HG02798 (cell line): Measurements from ENCODE around the gene SLC1A3.
"Not testable (repeated sequence)": the region's sequence is repeated elsewhere in the genome, so short reads cannot be mapped to it uniquely, and the experiment has no call there.

Experiments
- ATAC-seq: cut with Tn5 transposase; IDR thresholded peaks from one replicate; pipeline ENCODE4 v1.9.1; 2021; ENCODE audit warnings: mild to moderate bottlenecking; ENCODE audit not compliant: unreplicated experiment, poor library complexity

The SLC1A3 gene

GRCh38 chr5:36630201-36631145, 24.1 kb downstream of the SLC1A3 start:
- ATAC-seq, result no peak

GRCh38 chr5:36631154-36631553, 24.7 kb downstream of the SLC1A3 start:
- no peak for ATAC-seq

GRCh38 chr5:36631620-36632362, 25.4 kb downstream of the SLC1A3 start:
- no peak for ATAC-seq

GRCh38 chr5:36632363-36632664, 25.9 kb downstream of the SLC1A3 start:
- ATAC-seq, result no peak

- no peak for ATAC-seq
Measured at GRCh38 chr5:36635721-36636390, 29.4 kb downstream of the SLC1A3 start.

- no peak for ATAC-seq
Measured at GRCh38 chr5:36637101-36637500, 30.7 kb downstream of the SLC1A3 start.

GRCh38 chr5:36637516-36637915, 31.1 kb downstream of the SLC1A3 start:
- ATAC-seq, result no peak

- no peak for ATAC-seq
Measured at GRCh38 chr5:36638056-36638455, 31.6 kb downstream of the SLC1A3 start.

- no peak for ATAC-seq
Measured at GRCh38 chr5:36640949-36641348, 34.5 kb downstream of the SLC1A3 start.

- no peak for ATAC-seq
Measured at GRCh38 chr5:36641431-36641830, 35.0 kb downstream of the SLC1A3 start.

GRCh38 chr5:36642089-36642488, 35.7 kb downstream of the SLC1A3 start:
- no peak for ATAC-seq

GRCh38 chr5:36643162-36643561, 36.8 kb downstream of the SLC1A3 start:
- ATAC-seq, result no peak

GRCh38 chr5:36643841-36644240, 37.4 kb downstream of the SLC1A3 start:
- ATAC-seq, result not testable (repeated sequence)

GRCh38 chr5:36644727-36645126, 38.3 kb downstream of the SLC1A3 start:
- no peak for ATAC-seq

- no peak for ATAC-seq
Measured at GRCh38 chr5:36646100-36646499, 39.7 kb downstream of the SLC1A3 start.

- no peak for ATAC-seq
Measured at GRCh38 chr5:36646507-36647023, 40.2 kb downstream of the SLC1A3 start.

GRCh38 chr5:36647046-36647445, 40.6 kb downstream of the SLC1A3 start:
- ATAC-seq, result no peak

GRCh38 chr5:36648426-36648825, 42.0 kb downstream of the SLC1A3 start:
- ATAC-seq, result no peak

GRCh38 chr5:36651761-36652685, 45.6 kb downstream of the SLC1A3 start:
- no peak for ATAC-seq
